SK-N-SH treated with all-trans-retinoic acid at 6 μM for 48 hours (cell line): ENCODE results near the gene TMEFF2.

Source experiments
- ARNTL ChIP-seq: fragments of 450-650 bp; formaldehyde crosslinking; IDR thresholded peaks from 2 replicates; pipeline ENCODE4 v1.5.0; 2020; ENCODE audit warnings: low read depth, mild to moderate bottlenecking, moderate library complexity, borderline replicate concordance
- BACH2 ChIP-seq: fragments of 250-450 bp; sonication (Bioruptor Pico); IDR thresholded peaks from 2 replicates; pipeline ENCODE4 v1.9.0; 2021; ENCODE audit warnings: mild to moderate bottlenecking, borderline replicate concordance
- CREB5 ChIP-seq: fragments of 250-450 bp; sonication (Bioruptor Pico); IDR thresholded peaks from 2 replicates; pipeline ENCODE4 v1.5.1; 2020; ENCODE audit warnings: low read depth, mild to moderate bottlenecking, moderate library complexity
- CSDC2 ChIP-seq: fragments of 250-450 bp; sonication (Bioruptor Pico); IDR thresholded peaks from 2 replicates; pipeline ENCODE4 v1.5.0; 2020; ENCODE audit warnings: mild to moderate bottlenecking, moderate library complexity
- CSRNP3 ChIP-seq: fragments of 250-450 bp; sonication (Bioruptor Pico); IDR thresholded peaks from 2 replicates; pipeline ENCODE4 v1.5.1; 2021; ENCODE audit warnings: mild to moderate bottlenecking, moderate library complexity
- OSR1 ChIP-seq: fragments of 250-450 bp; sonication (Bioruptor Pico); IDR thresholded peaks from 2 replicates; pipeline ENCODE4 v1.8.0; 2022; ENCODE audit warnings: moderate library complexity, mild to moderate bottlenecking, inconsistent platforms
- RARB ChIP-seq: fragments of 250-450 bp; sonication (Bioruptor Pico); IDR thresholded peaks from 2 replicates; pipeline ENCODE4 v1.8.0; 2021; ENCODE audit warnings: mild to moderate bottlenecking, moderate library complexity
- SNAI2 ChIP-seq: fragments of 250-450 bp; sonication (Bioruptor Pico); IDR thresholded peaks from 2 replicates; pipeline ENCODE4 v1.5.0; 2020; ENCODE audit warnings: mild to moderate bottlenecking, moderate library complexity
- ZFP3 ChIP-seq: fragments of 250-450 bp; sonication (Bioruptor Pico); IDR thresholded peaks from 2 replicates; pipeline ENCODE4 v1.5.0; 2020; ENCODE audit warnings: mild to moderate bottlenecking, moderate library complexity
- ZFP30 ChIP-seq: fragments of 450-650 bp; formaldehyde crosslinking; IDR thresholded peaks from 2 replicates; pipeline ENCODE4 v1.5.0; 2022; ENCODE audit warnings: mild to moderate bottlenecking, moderate library complexity
- ZNF70 ChIP-seq: fragments of 450-650 bp; formaldehyde crosslinking; IDR thresholded peaks from 2 replicates; pipeline ENCODE4 v1.5.0; 2020; ENCODE audit warnings: mild to moderate bottlenecking, moderate library complexity
- TF ChIP-seq, protein P1 (sequence below): fragments of 250-450 bp; sonication (Bioruptor Pico); IDR thresholded peaks from 2 replicates; pipeline ENCODE4 v1.8.0; 2020; ENCODE audit warnings: mild to moderate bottlenecking, moderate library complexity, borderline replicate concordance
- TF ChIP-seq, protein P2 (sequence below): fragments of 250-450 bp; sonication (Bioruptor Pico); IDR thresholded peaks from 2 replicates; pipeline ENCODE4 v1.8.0; 2021; ENCODE audit warnings: low read depth, mild to moderate bottlenecking, moderate library complexity, borderline replicate concordance

DNA sequence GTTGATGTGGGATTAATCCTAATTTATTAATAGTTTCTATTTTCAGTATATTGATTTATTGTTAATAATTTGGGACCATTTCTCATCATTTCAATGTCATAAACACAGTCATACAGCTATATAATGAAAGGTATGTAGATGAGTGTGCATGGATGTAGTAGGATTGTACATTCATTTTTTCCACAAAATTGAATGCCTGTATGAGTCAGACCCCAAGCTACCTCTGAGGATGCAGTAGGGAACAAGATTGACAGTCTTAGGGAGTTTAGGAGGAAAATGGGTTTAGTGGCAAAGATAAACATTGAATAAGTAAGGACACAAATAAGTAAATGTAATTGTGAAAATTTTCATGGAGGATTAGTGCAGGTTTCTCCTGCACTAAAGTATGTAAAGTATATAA is 14.1 kb upstream of the TMEFF2 start:
- TF ChIP-seq, protein P1, sequence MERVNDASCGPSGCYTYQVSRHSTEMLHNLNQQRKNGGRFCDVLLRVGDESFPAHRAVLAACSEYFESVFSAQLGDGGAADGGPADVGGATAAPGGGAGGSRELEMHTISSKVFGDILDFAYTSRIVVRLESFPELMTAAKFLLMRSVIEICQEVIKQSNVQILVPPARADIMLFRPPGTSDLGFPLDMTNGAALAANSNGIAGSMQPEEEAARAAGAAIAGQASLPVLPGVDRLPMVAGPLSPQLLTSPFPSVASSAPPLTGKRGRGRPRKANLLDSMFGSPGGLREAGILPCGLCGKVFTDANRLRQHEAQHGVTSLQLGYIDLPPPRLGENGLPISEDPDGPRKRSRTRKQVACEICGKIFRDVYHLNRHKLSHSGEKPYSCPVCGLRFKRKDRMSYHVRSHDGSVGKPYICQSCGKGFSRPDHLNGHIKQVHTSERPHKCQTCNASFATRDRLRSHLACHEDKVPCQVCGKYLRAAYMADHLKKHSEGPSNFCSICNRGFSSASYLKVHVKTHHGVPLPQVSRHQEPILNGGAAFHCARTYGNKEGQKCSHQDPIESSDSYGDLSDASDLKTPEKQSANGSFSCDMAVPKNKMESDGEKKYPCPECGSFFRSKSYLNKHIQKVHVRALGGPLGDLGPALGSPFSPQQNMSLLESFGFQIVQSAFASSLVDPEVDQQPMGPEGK = no peak
- TF ChIP-seq SNAI2 = no peak
- no peak for TF ChIP-seq RARB (CRISPR knock-in tag)
- no peak for TF ChIP-seq CSDC2 (CRISPR knock-in tag)
- TF ChIP-seq ZFP3 (CRISPR knock-in tag) = no peak
- TF ChIP-seq BACH2 (CRISPR knock-in tag) = no peak
- no peak for TF ChIP-seq CREB5 (CRISPR knock-in tag)
- no peak for TF ChIP-seq OSR1 (CRISPR knock-in tag)
- no peak for TF ChIP-seq ZNF70 (CRISPR knock-in tag)
- TF ChIP-seq CSRNP3 (CRISPR knock-in tag) = no peak
- no peak for TF ChIP-seq ZFP30 (CRISPR knock-in tag)
- TF ChIP-seq ARNTL = no peak
- TF ChIP-seq, protein P2, sequence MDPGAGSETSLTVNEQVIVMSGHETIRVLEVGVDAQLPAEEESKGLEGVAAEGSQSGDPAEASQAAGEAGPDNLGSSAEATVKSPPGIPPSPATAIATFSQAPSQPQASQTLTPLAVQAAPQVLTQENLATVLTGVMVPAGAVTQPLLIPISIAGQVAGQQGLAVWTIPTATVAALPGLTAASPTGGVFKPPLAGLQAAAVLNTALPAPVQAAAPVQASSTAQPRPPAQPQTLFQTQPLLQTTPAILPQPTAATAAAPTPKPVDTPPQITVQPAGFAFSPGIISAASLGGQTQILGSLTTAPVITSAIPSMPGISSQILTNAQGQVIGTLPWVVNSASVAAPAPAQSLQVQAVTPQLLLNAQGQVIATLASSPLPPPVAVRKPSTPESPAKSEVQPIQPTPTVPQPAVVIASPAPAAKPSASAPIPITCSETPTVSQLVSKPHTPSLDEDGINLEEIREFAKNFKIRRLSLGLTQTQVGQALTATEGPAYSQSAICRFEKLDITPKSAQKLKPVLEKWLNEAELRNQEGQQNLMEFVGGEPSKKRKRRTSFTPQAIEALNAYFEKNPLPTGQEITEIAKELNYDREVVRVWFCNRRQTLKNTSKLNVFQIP = no peak
